HepG2 (cell line): Measurements from ENCODE around the gene CD7. TPM values are rescaled to one million over a fixed set of nuclear protein-coding genes. Genes with fewer than 3 reads are reported as not detected.
A peak's percentile ranks its signal among the peaks of the same experiment; 100 is the strongest.

Experiments
- DR1 ChIP-seq: sonication (generic); formaldehyde crosslinking; IDR thresholded peaks from 2 replicates; pipeline ENCODE4 v1.8.0; 2021; ENCODE audit warnings: mild to moderate bottlenecking, missing genetic modification reagents, inconsistent platforms
- EED ChIP-seq: sonication (generic); formaldehyde crosslinking; IDR thresholded peaks from 2 replicates; pipeline ENCODE4 v1.5.0; 2020; ENCODE audit warnings: mild to moderate bottlenecking, missing genetic modification reagents
- ELF3 ChIP-seq: IDR thresholded peaks from 2 replicates; pipeline ENCODE4 v1.6.1; 2016; ENCODE audit warnings: missing genetic modification reagents, missing compliant biosample characterization
- ETV5 ChIP-seq: IDR thresholded peaks from 2 replicates; pipeline ENCODE4 v1.6.1; 2018; ENCODE audit warnings: missing biosample characterization, missing genetic modification reagents, inconsistent platforms, borderline replicate concordance
- FOXA3 ChIP-seq: IDR thresholded peaks from 2 replicates; pipeline ENCODE4 v1.6.1; 2016; ENCODE audit warnings: missing genetic modification reagents, missing compliant biosample characterization
- FOXO1 ChIP-seq: sonication (generic); formaldehyde crosslinking; IDR thresholded peaks from 2 replicates; pipeline ENCODE4 v1.4.0; 2020; ENCODE audit warnings: missing genetic modification reagents
- GABPB1 ChIP-seq: IDR thresholded peaks from 2 replicates; pipeline ENCODE4 v1.6.1; 2016; ENCODE audit warnings: mild to moderate bottlenecking, missing genetic modification reagents, moderate library complexity, missing compliant biosample characterization
- KMT2A ChIP-seq: sonication (generic); formaldehyde crosslinking; IDR thresholded peaks from 2 replicates; pipeline ENCODE4 v1.4.0; 2020; ENCODE audit warnings: missing genetic modification reagents
- MIER2 ChIP-seq: IDR thresholded peaks from 2 replicates; pipeline ENCODE4 v1.6.1; 2016; ENCODE audit warnings: missing biosample characterization, missing genetic modification reagents
- REPIN1 ChIP-seq: sonication (generic); formaldehyde crosslinking; IDR thresholded peaks from 2 replicates; pipeline ENCODE4 v1.8.0; 2022; ENCODE audit warnings: missing genetic modification reagents, low read depth, mild to moderate bottlenecking, borderline replicate concordance
- RNF2 ChIP-seq: fragments of 450-650 bp; conservative IDR thresholded peaks from 2 replicates; pipeline ENCODE4 v1.6.1; 2016; ENCODE audit warnings: low read depth
- SMAD1 ChIP-seq: sonication (generic); formaldehyde crosslinking; IDR thresholded peaks from 2 replicates; pipeline ENCODE4 v1.4.0; 2020; ENCODE audit warnings: missing genetic modification reagents, low read depth, mild to moderate bottlenecking, borderline replicate concordance
- TEAD3 ChIP-seq: optimal IDR thresholded peaks from 2 replicates; pipeline ENCODE3; 2016; ENCODE audit warnings: borderline replicate concordance
- U2AF1 ChIP-seq: fragments of 200-400 bp; formaldehyde crosslinking; optimal IDR thresholded peaks from 2 replicates; pipeline ENCODE3; 2017; ENCODE audit warnings: mild to moderate bottlenecking, low read depth, low read length
- YY1 ChIP-seq: IDR thresholded peaks from 2 replicates; pipeline ENCODE4 v1.6.1; 2011; ENCODE audit warnings: low read length, low read depth, moderate library complexity, mild to moderate bottlenecking; ENCODE audit not compliant: insufficient read depth, insufficient replicate concordance
- ZFY ChIP-seq: sonication (generic); formaldehyde crosslinking; IDR thresholded peaks from 2 replicates; pipeline ENCODE4 v1.4.0; 2020; ENCODE audit warnings: missing genetic modification reagents
- ZNF337 ChIP-seq: sonication (generic); formaldehyde crosslinking; IDR thresholded peaks from 2 replicates; pipeline ENCODE4 v1.5.1; 2020; ENCODE audit warnings: missing genetic modification reagents, low read depth, mild to moderate bottlenecking, borderline replicate concordance
- ZNF546 ChIP-seq: sonication (generic); formaldehyde crosslinking; conservative IDR thresholded peaks from 2 replicates; pipeline ENCODE4 v1.8.1; 2023; ENCODE audit warnings: mild to moderate bottlenecking, missing genetic modification reagents
- ZSCAN9 ChIP-seq: IDR thresholded peaks from 2 replicates; pipeline ENCODE4 v1.6.1; 2016; ENCODE audit warnings: borderline replicate concordance
- polyA plus RNA-seq, 8 experiments: library from polyadenylated mRNA; depleted of rRNA in 3 of 8; stranded (reverse) in 7 of 8; unstranded in 1 of 8; fragments of >200 nt; fragmentation: Illumina TruSeq in 4 of 8; extraction: Trizol in 4 of 8; gene quantifications; 2 replicates each; pipeline versions ENCODE4 v1.2.1 to v1.2.3, GENCODE V29; 2011 to 2016; ENCODE audit warnings: low read depth in 4 of 8, missing spikeins in 1 of 8, mixed read lengths in 1 of 8; ENCODE audit not compliant: insufficient read depth in 1 of 8
- total RNA-seq, 5 experiments: library from RNA; depleted of rRNA; stranded (reverse); fragments of >200 nt; fragmentation: Illumina TruSeq; extraction: Trizol; gene quantifications; 2 replicates each; pipeline ENCODE4 v1.2.3, GENCODE V29; 2016; ENCODE audit warnings: low read depth in 1 of 5
- TF ChIP-seq, protein P1 (sequence below): IDR thresholded peaks from 2 replicates; pipeline ENCODE4 v1.6.1; 2016; ENCODE audit warnings: mild to moderate bottlenecking, missing biosample characterization, missing genetic modification reagents
- TF ChIP-seq, protein P2 (sequence below): sonication (generic); formaldehyde crosslinking; IDR thresholded peaks from 2 replicates; pipeline ENCODE4 v1.4.0; 2020; ENCODE audit warnings: missing genetic modification reagents
- TF ChIP-seq, protein P3 (sequence below): IDR thresholded peaks from 2 replicates; pipeline ENCODE4 v1.6.1; 2018; ENCODE audit warnings: missing genetic modification reagents, mild to moderate bottlenecking, missing compliant biosample characterization
- TF ChIP-seq, protein P4 (sequence below): sonication (generic); formaldehyde crosslinking; IDR thresholded peaks from 2 replicates; pipeline ENCODE4 v1.5.0; 2020; ENCODE audit warnings: mild to moderate bottlenecking, missing genetic modification reagents, borderline replicate concordance

CD7 gene
- total and polyA plus RNA-seq, 2 of the 13 experiments (the other 11 are each of a cell fraction or from before 2014, with no cell fraction given) = 67.6 to 76.4 TPM

DNA sequence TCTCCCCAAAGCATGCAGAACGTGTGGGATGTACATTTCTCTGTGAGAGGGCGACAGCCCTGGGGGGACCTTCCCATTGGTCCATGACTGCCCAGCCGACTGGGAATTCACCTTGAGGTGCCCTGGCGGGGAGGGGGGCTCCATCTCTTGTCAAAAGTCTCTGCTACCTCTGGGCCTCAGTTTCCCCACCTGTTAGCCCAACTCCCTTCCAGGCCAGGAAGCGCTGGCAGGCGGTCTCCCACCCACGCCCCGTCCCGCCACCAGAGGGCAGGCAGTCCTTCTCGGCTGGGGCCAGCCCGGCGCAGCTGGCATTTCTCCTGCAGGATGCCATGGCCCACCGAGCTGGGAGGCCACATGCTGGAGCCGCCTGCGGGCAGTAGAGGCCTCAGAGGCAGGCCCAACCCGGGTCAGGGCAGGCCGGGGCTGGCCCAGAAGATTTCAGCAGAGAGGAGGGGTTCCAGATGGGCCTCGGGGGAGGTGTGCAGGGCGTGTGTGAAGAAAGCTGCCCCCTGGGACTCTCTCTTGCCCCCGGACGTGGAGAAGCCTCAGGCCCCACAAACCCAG, 16.6 kb downstream of the CD7 start (continued):
- TF ChIP-seq YY1 = peak; percentile 61
- peak; percentile 79 for TF ChIP-seq U2AF1
- TF ChIP-seq, protein P1, sequence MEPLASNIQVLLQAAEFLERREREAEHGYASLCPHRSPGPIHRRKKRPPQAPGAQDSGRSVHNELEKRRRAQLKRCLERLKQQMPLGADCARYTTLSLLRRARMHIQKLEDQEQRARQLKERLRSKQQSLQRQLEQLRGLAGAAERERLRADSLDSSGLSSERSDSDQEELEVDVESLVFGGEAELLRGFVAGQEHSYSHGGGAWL (CRISPR knock-in tag) = 0 out of 2 replicates have a peak, but pooled peaks have one; percentile 18
- TF ChIP-seq, protein P2, sequence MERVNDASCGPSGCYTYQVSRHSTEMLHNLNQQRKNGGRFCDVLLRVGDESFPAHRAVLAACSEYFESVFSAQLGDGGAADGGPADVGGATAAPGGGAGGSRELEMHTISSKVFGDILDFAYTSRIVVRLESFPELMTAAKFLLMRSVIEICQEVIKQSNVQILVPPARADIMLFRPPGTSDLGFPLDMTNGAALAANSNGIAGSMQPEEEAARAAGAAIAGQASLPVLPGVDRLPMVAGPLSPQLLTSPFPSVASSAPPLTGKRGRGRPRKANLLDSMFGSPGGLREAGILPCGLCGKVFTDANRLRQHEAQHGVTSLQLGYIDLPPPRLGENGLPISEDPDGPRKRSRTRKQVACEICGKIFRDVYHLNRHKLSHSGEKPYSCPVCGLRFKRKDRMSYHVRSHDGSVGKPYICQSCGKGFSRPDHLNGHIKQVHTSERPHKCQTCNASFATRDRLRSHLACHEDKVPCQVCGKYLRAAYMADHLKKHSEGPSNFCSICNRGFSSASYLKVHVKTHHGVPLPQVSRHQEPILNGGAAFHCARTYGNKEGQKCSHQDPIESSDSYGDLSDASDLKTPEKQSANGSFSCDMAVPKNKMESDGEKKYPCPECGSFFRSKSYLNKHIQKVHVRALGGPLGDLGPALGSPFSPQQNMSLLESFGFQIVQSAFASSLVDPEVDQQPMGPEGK (CRISPR knock-in tag) = peak; percentile 80
- TF ChIP-seq FOXA3 (CRISPR knock-in tag) = peak; percentile 52; the same call in 1 of the 2 replicates
- peak; percentile 43; the same call in 1 of the 2 replicates for TF ChIP-seq EED (CRISPR knock-in tag)
- 0 out of 2 replicates have a peak, but pooled peaks have one; percentile 16 for TF ChIP-seq FOXO1 (CRISPR knock-in tag)
- TF ChIP-seq SMAD1 (CRISPR knock-in tag) = no peak
- peak; percentile 68; the same call in 1 of the 2 replicates for TF ChIP-seq GABPB1 (CRISPR knock-in tag)
- no peak for TF ChIP-seq ZNF337 (CRISPR knock-in tag)
- 0 out of 2 replicates have a peak, but pooled peaks have one; percentile 45 for TF ChIP-seq KMT2A (CRISPR knock-in tag)
- TF ChIP-seq RNF2 = 0 out of 2 replicates have a peak, but pooled peaks have one; percentile 45
- TF ChIP-seq ZNF546 = no peak
- 0 out of 2 replicates have a peak, but pooled peaks have one; percentile 54 for TF ChIP-seq REPIN1 (CRISPR knock-in tag)
- TF ChIP-seq DR1 (CRISPR knock-in tag) = no peak
- TF ChIP-seq ELF3 (CRISPR knock-in tag) = peak; percentile 37; the same call in 1 of the 2 replicates
- peak; percentile 71 for TF ChIP-seq TEAD3 (CRISPR knock-in tag)
- TF ChIP-seq, protein P3, sequence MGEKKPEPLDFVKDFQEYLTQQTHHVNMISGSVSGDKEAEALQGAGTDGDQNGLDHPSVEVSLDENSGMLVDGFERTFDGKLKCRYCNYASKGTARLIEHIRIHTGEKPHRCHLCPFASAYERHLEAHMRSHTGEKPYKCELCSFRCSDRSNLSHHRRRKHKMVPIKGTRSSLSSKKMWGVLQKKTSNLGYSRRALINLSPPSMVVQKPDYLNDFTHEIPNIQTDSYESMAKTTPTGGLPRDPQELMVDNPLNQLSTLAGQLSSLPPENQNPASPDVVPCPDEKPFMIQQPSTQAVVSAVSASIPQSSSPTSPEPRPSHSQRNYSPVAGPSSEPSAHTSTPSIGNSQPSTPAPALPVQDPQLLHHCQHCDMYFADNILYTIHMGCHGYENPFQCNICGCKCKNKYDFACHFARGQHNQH (CRISPR knock-in tag) = peak; percentile 19; the same call in 1 of the 2 replicates
- TF ChIP-seq MIER2 (CRISPR knock-in tag) = peak; percentile 60; the same call in 1 of the 2 replicates
- TF ChIP-seq ZFY = no peak; the same call in 1 of the 2 replicates
- TF ChIP-seq, protein P4, sequence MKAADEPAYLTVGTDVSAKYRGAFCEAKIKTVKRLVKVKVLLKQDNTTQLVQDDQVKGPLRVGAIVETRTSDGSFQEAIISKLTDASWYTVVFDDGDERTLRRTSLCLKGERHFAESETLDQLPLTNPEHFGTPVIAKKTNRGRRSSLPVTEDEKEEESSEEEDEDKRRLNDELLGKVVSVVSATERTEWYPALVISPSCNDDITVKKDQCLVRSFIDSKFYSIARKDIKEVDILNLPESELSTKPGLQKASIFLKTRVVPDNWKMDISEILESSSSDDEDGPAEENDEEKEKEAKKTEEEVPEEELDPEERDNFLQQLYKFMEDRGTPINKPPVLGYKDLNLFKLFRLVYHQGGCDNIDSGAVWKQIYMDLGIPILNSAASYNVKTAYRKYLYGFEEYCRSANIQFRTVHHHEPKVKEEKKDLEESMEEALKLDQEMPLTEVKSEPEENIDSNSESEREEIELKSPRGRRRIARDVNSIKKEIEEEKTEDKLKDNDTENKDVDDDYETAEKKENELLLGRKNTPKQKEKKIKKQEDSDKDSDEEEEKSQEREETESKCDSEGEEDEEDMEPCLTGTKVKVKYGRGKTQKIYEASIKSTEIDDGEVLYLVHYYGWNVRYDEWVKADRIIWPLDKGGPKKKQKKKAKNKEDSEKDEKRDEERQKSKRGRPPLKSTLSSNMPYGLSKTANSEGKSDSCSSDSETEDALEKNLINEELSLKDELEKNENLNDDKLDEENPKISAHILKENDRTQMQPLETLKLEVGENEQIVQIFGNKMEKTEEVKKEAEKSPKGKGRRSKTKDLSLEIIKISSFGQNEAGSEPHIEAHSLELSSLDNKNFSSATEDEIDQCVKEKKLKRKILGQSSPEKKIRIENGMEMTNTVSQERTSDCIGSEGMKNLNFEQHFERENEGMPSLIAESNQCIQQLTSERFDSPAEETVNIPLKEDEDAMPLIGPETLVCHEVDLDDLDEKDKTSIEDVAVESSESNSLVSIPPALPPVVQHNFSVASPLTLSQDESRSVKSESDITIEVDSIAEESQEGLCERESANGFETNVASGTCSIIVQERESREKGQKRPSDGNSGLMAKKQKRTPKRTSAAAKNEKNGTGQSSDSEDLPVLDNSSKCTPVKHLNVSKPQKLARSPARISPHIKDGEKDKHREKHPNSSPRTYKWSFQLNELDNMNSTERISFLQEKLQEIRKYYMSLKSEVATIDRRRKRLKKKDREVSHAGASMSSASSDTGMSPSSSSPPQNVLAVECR (CRISPR knock-in tag) = peak; percentile 36; the same call in 1 of the 2 replicates
- TF ChIP-seq ZSCAN9 (CRISPR knock-in tag) = no peak
- TF ChIP-seq ETV5 (CRISPR knock-in tag) = peak; percentile 30; the same call in 1 of the 2 replicates
